Activated effector memory CD4-positive, alpha-beta T cell treated with anti-CD3 and anti-CD28 coated beads, Interleukin-2, amount 50 U/mL, for 16 hours (primary cell): ENCODE results near the gene VPS13A.
"Not testable (repeated sequence)": the region's sequence is repeated elsewhere in the genome, so short reads cannot be mapped to it uniquely, and the experiment has no call there.

ENCODE experiments used
- DNase-seq: peaks from one replicate; pipeline ENCODE4 v3.0.0-alpha.2; 2020

VPS13A gene

GRCh38 chr9:77426712-77427111, 249.4 kb downstream of the VPS13A start:
- DNase-seq: no peak

- no peak for DNase-seq
Measured at GRCh38 chr9:77427256-77427927, 250.1 kb downstream of the VPS13A start.

GRCh38 chr9:77429928-77430327, 252.6 kb downstream of the VPS13A start:
- no peak for DNase-seq

- DNase-seq: no peak
Measured at GRCh38 chr9:77432053-77432452, 254.7 kb downstream of the VPS13A start.

DNA sequence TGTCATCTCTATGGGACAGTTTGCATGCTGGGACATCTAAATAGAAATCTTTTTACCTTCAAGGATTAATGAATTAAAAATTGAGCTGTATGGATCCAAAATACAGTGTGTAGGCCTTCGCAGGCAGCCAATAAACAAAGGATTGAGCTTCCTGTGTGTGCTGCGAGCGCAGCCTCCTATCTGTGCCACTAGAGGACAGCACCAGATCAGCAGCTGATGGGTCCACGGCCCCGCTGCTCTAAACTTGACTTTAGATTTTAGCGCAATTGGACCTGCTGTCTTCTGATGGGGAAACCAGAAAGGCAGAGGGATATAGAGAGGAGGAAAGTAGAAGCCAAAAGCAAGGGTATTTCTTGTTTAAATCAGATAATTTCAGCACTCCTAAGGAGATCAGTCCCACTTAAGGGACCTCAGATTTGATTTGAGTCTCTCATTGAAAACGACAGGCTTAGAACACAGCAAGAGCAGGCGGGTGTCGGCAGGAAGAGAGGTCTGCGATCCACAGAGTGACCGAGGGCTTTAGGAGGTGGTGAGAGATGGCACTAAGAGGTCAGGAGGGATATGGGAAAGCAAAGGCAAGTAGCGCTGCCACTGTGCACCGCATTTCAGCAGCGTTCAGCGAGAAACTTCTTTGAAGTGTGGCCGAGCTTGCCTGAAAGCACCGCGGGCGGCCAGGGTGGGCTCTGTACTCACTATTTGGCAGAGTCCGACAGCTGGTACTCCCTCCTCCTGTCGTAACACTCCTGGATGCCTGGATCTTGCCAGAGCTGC, 256.5 kb downstream of the VPS13A start:
- DNase-seq: peak; percentile 73

DNA sequence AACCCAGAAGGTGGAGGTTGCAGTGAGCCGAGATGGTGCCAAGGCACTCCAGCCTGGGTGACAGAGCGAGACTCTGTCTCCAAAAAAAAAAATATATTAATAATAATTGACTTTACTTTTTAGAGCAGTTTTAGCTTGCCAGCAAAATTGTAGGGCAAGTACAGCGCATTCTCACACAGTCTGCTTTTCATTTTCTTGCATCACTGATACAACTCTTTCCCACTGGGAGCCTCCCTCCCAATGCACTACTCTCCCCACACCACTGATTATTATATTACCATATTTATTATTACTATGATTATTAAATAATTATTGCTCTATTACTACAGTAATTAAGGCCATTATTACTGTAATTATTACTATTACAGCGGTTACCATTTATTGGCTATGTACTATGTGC, 257.9 kb downstream of the VPS13A start:
- DNase-seq: no peak

- DNase-seq: no peak
Measured at GRCh38 chr9:77435688-77436087, 258.4 kb downstream of the VPS13A start.

GRCh38 chr9:77438653-77439052, 261.3 kb downstream of the VPS13A start:
- DNase-seq: no peak

DNA sequence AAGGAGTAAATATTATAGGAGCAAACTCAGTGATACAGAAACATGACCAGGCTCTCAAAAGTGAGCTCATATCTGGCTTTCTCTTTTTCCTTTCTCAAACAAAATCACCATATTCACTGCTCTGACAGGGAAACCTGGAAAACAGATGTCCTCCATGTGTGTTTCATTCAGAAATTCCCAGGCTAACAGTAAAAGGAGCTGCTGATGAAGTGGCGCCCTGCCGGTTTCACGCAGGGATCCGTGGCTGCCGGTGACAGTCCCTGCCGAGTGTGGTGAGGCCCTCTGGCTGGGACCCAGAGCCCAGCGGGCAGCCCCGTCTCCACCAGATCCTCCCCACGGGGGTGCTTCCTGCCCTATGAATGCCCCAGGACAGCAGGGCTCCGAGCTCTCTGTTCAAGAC, 262.7 kb downstream of the VPS13A start:
- DNase-seq: no peak

DNA sequence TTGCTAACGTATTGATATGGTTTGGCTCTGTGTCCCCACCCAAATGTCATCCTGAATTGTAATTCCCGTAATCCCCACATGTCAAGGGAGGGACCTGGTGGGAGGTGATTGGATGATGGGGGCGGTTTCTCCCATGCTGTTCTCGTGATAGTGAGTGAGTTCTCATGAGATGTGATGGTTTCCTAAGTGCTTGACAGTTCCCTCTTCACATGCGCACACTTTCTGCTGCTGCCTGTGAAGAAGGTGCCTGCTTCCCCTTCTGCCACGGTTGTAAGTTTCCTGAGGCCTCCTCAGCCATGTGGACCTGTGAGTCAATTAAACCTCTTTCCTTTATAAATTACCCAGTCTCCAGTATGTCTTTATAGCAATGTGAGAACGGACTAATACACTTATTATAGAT, 263.8 kb downstream of the VPS13A start:
- not testable (repeated sequence) for DNase-seq

DNA sequence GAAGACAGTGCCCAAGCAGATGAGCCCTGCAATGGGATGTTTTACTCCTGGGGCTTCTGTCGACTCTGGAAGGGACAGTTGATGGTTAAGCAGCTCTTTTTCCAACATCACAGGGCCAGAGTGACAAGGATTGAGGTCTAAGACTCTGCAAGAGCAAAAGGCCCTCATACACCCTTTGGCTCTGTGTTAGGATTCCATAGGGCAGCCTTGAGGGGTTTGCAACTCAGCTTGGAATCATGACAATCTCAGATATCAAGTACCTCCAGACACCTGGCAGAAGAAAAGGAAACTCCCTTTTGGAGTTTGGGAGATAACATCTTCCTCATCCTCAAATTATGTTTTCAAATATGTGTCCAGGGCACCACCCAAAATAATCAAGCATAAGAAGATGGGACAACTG, 265.1 kb downstream of the VPS13A start:
- DNase-seq: no peak

DNA sequence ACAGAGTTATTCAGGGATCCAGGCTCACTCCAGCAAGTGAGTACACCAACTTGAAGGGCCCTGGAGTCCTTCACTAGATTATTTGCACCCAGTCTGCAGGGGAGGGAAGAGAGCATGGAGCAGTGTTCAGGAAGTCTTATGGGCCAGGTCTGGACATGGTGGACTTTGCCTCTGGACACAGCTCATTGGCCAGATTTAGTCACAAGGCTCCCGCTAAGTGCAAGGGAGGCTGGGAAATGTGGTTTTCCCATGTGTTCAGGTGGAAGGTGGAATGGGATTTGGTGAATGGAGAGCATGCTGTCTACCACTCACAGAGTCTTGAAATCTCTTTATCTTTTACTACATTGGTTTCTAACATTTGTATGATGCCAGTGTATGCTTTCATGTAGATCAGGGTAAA, 270.3 kb downstream of the VPS13A start:
- DNase-seq: no peak

DNA sequence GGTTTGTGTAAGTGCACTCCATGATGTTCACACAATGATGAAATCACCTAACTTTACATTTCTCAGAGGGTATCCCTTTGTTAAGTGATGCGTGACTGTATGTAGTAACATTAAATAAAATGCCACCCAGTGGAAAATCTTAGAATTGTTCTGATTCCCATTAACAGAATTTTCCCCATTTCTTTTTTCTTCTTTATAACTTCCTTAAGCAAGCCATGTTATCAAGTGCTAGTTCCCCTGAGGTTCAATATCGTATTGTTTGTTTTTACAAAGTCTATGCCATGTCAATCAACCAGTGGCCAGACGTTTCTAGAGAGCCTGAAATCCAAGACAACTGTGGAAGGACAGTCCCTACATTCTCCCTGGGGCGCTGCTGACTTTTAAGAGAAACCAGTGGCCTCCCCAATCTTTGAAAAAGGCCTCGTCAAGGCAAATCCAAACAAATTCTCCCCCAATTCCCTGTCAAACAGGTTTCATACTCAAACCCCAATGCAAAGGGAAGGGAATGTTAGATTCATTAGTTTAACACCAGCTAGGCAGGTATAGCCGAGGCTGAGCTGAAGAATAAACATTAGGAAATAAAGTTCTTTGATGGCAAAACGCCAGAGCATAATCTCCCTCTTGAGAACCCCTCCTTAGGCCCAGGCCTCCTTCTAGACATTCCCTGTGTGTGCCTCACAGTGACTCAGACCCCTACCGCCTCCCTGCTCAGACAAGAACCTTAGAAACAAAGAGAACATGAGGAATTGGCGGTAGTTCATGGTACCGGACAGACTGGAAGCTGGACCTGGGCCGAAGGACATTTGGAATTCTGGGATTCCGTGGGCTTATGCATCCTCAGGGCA, 272.1 kb downstream of the VPS13A start:
- DNase-seq: no peak

DNA sequence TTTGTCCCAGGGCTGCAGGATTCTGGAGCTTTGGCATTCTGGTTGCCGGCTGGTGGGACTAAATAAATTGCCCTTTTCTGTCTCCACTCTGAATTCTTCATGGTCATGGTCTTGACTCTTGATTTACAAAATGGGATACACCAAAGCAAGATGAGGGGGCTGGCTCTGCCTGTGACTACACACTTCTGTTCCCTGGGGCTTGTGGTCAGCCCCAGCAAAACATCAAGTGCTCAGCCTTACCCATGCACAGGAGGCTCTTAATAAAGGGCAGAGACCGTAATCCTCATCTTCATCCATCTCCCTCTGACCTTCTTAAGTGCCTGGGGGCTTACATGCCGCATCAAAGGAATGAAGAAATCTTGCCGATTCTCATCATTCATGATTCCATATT, 272.7 kb downstream of the VPS13A start:
- no peak for DNase-seq

DNA sequence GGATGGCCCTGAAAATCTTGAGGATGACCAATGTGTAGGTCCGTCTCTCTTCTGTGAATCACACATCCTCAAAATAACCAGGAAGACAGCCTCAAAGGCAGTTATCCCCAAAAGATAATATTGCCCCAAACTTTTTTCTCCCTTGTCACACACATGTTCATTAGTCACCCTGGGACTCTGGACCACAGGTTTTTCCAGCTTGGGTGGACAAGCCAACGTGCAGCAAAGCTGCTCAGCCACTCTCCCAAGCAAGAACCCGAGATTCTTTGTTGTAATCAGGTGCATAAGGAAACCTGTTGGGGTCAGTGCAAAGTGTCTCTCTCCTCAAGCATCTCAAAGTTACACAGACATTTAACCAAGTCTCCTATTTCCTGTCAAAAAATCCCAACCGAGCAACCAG, 274.2 kb downstream of the VPS13A start:
- no peak for DNase-seq

- DNase-seq: no peak
Measured at GRCh38 chr9:77453825-77454647, 276.7 kb downstream of the VPS13A start.

DNA sequence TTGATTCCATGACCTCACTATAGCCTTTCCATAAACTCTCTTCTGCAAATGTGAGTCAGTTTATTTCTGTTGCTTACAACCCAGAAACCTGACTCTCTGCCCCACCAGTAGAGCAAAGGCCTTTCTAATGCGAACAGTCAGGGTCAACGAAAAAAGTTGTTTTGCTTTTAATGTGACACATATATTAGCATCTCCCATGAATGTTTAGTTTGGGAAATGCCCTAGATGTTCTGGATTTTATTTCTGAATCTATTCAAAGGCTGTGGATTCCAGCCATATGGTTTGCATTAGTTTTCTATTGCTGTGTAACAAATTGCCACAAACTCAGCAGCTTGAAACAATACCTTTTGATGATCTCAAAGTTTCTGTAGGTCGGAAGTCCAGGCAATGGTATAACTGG, 277.3 kb downstream of the VPS13A start:
- DNase-seq: no peak

- peak; percentile 75 for DNase-seq
Measured at GRCh38 chr9:77455312-77455927, 278.1 kb downstream of the VPS13A start.

GRCh38 chr9:77456829-77457437, 279.6 kb downstream of the VPS13A start:
- DNase-seq: peak; percentile 92

DNA sequence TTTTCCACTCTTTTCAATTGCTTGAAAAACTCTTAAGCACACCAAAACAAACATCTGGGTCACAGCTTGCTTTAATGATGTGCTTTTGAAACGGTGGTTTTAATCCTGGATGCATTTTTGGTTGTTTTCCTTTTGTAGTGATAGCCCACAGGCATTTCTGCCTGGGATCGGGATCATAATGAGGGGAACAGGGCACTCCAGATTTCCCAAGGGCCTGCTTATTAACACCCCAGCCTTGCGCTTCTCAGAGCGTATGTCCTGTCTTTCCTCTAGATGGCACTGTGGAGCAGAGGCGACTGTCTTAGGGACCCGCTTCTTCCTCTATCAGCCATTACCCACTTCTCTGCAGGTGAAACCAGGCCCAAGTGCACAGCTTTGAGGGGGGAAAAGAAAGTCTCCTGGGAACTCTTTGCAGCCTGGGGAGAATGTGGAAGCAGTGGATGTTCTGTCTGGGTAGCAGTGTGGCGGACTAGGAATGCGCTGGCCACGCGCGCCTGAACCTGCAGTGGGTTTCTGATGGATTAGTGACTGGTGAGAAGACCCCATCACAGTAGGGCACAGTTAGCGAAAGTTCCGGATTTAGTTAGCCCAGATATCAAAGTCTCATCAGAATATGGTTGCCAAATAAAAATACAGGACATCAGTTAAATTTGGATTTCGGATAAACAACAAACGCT, 280.7 kb downstream of the VPS13A start:
- peak; percentile 82 for DNase-seq

- DNase-seq: no peak
Measured at GRCh38 chr9:77460938-77461337, 283.6 kb downstream of the VPS13A start.
